GM21423 (cell line): Measurements from ENCODE around the gene ATP9A.
"Not testable (repeated sequence)": the region's sequence is repeated elsewhere in the genome, so short reads cannot be mapped to it uniquely, and the experiment has no call there.

Experiments used
- ATAC-seq: cut with Tn5 transposase; IDR thresholded peaks from one replicate; pipeline ENCODE4 v1.9.1; 2021; ENCODE audit warnings: mild to moderate bottlenecking, moderate library complexity; ENCODE audit not compliant: unreplicated experiment

ATP9A gene

DNA sequence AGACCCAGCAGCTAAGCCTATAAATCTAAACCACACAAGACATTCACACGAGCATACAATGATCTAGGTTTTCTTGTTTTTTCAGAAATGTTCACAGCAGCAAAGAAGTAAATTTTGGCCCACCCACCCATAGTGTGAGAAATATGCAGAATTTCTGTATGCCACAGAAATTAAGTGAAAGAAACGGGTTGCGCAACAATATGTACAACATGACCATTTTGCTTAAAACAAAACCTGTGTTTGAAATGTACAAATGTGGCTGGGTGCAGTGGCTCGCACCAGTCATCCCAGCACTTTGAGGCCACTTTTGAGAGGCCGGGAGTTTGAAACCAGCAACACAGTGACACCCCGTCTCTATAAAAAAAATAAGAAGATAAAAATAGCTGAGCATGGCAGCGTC lies 24.8 kb upstream of the ATP9A start:
- no peak for ATAC-seq

DNA sequence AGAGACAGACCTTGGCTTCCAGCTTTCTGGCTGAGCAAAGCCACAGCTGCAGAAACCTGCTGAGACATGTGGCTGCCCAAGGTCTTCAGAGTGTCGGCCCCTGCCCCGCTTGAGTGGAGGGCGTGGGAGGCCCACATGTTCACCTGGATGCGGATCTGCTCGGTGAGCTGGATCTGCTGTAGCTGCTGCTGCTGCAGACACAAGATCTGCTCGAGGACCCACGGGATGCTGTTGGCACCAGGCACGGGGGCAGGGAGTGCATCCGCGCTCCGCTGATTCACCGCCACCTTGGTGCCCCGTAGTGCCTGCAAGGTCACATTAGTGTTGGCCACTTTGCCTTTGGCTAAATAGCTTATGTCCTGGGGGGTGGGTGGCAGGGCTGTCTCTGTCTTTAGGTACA lies 23.4 kb upstream of the ATP9A start:
- ATAC-seq = no peak

DNA sequence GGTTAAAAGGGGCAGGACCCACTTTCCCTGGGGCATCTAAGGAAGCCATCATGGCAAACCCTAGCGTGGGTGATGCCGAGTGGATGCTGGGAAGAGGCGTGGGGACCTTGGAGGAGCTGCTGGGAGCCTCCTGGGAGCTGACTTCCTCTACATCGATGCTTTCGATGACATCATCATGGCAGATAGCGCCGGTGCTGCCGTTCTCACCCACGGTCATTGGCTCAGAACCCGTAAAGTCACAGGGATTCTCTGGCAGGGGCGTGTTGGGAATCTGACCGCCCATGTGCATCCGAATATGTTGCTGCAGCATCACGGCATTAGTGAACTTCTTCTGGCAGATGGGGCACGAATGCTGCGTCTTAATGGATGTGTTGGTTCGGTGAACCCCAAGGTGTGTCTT lies 22.1 kb upstream of the ATP9A start:
- ATAC-seq = no peak

DNA sequence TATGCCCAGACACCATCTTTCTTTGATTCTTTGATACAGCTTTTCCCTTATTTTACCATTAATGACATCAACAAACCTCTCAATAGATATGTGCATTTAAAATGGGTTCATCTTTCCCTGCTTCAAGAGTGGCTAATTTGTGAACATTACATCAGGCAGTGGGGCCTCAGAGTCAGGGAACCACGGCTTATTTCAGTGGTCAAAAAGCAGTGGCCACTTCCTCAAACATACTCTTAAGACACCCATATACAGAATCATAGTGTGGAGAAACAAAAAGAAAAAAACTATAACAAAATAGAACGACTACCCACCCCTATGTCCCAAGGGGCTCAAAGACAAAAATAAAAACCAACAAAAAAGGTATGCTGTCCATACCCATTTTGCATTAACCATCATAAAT lies 21.2 kb upstream of the ATP9A start:
- ATAC-seq = no peak

DNA sequence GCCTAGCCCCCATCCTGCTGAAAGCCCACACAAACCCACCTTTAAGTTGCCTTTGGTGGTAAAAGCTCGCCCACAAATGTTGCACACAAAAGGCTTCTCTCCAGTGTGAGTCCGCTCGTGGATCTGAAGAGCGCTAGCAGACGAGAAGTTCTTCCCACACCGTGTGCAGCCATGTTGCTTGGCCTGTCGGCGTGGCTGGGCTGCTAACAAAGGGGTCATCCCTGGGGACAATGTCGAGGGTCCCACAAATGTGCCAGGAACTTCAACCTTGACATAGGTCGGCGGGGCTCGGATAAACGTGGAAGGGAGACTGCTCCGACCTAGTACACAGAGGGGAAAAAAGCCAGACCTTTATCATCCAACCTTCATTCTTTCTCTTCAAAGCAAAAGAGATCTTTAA lies 20.6 kb upstream of the ATP9A start:
- no peak for ATAC-seq

DNA sequence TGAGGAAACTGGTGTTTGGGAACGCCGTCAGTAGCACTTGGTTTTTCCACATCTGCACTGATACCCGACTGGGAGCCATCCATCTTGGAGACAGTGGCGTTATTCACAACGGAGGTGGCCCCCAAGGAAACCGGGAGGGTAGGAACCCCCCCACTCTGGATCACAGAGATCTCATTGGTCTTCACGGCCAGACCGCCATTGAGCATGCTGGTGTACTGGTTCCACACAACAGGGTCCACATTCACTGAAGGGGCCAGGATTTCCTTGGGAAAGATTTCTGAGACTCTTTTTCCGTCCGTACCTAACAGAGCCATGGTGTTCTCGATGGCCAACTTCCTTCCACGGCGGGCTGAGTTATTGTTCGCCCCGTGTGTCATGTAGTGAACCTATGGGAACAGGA lies 16.1 kb upstream of the ATP9A start:
- no peak for ATAC-seq

DNA sequence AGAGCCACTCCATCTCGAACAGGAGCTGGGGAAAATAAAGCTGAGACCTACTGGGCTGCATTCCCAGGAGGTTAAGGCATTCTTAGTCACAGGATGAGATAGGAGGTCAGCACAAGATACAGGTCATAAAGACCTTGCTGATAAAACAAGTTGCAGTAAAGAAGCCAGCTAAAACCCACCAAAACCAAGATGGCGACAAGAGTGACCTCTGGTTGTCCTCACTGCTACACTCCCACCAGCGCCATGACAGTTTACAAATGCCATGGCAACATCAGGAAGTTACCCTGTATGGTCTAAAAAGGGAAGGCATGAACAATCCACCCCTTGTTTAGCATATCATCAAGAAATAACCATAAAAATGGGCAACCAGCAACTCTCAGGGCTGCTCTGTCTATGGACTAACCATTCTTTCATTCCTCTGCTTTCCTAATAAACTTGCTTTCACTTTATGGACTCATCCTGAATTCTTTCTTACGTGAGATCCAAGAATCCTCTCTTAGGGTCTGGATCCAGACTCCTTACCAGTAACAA lies 10.1 kb upstream of the ATP9A start:
- not testable (repeated sequence) for ATAC-seq

DNA sequence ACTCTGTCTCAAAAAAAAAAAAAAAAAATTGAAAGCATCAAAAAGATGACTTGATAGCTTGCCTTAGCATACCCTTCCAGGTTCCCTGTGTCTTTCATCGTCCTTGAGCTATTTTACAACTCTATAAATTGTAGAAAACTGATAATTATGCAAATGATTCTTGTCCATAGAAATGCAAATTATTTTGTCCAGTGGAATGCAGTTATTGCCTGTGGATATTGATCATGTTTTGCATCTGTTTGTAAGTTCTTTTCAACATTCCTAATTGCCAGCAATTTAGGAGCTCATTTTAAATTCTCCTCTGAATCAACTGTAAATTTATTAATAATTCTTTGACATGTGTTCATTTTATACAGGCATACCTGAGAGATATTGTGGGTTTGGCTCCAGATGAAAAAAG lies 7.1 kb upstream of the ATP9A start:
- no peak for ATAC-seq

DNA sequence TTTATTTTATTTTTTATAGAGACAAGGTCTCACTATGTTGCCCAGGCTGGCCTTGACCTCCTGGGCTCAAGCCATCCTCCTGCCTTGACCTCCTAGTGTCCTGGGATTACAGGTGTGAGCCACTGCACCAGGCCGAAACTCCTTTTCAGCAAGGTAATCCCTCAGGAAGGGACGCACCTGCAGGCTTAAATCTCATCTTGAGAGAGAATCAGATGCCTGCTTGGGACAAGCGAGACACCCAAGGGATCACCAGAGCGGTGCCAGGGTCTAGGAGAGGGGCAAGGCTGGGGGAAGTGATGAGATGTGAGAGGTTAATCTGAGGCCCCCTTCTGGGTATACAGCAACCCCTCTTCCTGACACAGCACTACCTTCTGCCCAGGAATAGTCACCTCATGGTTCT lies 4.0 kb upstream of the ATP9A start:
- no peak for ATAC-seq

DNA sequence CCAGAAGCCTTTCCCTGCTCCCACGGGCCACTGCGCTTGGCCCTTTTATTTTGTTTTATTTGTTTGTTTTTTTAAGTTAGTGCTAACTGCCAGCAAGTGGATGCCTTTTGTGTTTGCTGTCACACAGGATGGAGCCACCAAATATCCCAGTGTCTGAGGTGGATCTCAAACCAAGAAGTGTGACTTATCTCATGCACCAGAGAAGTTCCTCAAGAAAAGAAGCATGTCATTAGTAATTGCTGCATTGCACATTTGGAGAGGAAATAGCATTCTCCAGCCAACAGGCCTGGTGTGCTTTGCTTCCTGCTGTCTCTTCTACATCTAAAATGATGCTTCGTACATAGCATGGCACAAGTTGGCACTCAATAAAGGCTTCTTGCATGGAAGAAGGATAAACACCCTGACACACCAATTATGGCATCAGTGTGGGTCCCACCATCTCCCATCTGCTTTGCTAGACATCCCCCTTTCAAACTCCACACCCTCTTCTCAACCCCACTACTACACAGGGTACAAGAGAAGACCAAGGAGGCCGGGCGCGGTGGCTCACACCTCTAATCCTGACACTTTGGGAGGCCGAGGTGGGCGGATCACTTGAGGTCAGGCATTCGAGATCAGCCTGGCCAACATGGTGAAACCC lies 1.9 kb upstream of the ATP9A start:
- no peak for ATAC-seq

DNA sequence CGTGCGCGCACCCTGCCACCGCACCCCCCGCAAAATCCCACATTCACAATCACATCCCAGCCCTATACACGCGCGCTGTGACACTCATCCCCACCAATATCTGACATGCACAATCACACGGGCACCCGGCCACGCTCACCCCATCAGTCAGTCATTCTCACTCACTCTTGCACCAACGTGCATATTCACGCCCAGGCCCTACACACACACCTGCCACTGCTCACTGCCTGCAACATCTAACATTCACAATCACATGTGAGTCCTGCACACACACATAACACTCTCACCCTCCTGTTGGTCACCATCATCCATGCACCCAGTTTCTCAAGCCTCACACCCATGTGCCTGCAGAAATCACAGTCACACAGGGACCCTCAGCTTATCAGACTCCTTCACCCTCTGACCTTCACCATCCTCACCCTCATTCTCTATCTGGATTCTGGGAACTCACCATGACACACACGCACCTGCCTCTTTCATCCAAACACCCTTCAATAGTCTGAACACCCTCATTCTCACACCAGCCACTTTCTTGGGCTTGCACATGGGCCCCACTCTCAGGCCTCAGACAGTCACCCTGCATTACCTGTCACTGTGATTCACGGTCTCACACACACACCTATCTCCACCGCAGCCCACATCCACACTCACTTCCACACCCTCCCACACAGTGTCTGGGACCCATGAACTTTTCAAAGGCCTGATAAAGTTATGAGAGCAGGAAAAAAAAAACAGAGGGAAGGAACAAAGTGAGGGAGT lies 748 bp upstream of the ATP9A start:
- ATAC-seq = no peak

DNA sequence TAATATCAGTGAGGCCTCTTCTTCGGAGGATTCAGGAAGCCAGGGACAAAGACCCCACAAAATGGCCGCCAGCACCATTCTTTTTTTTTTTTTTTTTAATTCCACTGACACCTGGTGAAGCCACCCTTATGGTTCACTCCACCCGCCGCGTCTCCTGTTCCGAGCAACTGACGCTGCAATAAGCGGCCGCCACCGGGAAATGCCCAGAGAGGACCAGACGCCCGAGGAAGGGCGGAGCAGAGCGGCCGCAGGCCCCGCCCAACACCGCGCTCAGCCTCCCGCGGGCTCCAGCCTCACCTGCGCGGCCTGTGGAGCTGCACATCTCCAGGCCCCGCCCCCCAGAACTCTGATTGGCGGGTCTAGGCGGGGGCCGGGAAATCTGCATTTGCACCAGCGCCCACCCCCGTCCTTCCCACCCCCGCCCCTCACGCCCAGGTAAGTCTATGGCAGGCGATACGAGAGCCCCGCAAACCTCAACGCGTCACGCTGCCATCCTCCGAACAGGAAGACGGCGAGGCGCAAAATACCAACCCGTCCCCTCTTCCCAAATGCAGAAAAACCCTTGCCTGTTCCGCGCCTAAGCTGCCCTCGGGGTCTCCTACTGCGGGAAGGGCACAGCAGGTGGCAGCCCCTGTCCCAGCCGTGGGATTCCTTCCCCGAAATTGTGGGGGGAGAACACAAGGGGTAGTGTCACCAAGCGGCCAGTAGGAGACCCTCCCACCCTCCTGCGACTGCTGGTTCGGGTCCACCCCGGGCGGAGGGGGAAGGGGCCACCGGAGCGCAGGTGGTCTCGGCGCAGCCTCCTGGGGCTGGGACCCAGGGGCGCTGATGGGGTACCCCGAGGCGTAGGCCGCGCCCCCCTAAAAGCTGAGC lies 960 bp downstream of the ATP9A start:
- ATAC-seq = no peak

DNA sequence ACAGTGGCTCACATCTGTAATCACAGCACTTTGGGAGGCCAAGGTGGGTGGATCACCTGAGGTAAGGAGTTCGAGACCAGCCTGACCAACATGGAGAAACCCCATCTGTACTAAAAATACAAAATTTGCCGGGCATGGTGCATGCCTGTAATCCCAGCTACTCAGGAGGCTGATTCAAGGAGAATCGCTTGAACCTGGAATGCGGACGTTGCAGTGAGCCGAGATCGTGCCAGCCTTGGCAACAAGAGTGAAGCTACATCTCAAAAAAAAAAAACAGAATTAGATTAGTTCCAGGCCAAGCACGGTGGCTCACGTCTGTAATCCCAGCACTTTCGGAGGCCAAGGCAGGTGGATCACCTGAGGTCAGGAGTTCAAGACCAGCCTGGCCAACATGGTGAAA lies 2.8 kb downstream of the ATP9A start:
- ATAC-seq = not testable (repeated sequence)

DNA sequence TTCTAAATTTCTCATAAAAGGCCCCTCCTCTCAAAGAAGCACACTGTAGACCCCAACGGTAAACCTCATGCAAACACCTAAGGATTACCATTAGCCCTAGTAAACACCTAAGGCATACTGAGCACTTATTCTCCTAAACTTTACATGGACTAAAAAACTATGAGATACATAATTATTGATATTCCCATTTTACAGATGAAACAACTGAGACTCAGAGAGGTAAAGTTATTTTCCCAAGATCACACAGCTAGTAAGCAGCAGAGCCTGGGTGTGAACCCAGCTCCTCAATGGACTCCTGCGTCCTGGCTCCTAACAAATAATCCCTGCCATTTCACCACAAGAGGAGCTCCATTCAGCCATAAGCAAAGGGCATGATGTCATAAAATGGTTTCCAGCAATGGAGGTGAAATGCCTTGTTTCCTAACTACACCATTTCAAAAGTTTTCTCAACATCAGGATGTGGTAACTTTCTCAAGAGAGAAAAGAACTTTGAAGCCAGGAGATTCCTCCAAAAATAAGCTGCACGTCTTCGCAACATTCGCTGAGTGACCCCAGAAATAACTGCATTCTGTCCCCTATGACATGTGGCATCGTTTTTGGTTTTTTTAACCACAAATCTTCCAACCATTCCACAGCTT lies 4.1 kb downstream of the ATP9A start:
- ATAC-seq = no peak

DNA sequence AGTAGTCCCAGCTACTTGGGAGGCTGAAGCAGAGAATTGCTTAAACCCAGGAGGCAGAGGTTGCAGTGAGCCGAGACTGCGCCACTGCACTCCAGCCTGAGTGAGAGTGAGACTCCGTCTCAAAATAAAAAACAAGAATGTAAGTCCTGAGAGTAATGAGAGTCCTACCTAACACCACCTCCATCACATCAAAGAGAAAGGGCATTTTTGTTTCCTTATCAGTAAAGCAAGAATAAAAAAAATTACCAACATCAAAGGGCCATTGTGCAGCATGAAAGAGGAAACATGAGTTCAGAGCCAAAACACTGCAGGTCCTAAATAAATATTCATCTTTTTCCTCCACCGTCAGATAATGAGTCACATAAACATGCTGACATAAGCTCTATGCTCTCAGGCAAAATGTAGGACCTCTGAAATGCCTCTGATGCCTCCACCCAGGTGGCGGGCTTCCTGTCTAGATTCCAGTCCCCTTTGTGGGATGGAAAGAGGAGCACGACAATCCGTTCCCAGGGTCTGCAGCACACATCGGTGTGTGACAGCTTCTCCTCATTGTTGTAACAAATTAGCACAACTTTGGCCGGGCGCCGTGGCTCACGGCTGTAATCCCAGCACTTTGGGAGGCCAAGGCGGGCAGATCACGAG lies 7.2 kb downstream of the ATP9A start:
- ATAC-seq = no peak

DNA sequence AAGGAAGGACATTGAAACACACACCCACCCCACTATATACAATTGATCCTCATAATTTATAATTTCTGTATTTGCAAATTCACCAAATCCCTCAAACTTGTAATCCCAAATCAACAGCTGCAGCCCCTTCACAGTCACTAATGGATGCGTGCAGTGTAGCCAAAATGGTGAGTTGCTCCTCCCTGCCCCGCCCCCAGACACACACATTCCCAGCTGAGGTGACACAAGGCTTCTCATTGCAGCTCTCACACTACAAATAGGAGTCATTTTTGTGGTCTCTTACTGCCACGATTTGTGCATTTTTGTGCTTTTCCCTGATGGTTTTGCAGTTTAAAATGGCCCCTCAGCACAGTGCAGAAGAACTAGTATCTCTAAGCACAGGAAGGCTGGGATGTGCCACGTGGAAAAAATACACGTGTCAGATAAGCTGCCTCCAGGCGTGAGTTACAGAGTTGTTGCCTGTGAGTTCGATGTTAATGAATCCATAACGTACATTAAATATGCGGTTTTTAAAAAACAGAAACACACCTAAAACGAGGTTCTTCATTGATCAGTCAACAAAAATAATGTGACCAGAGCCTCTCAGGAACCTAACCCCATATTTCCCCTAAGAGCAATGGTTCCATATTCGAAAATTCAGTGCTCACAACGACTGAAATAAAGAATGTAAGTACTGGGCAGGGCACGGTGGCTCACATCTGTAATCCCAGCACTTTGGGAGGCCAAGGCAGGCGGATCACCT lies 8.2 kb downstream of the ATP9A start:
- no peak for ATAC-seq

DNA sequence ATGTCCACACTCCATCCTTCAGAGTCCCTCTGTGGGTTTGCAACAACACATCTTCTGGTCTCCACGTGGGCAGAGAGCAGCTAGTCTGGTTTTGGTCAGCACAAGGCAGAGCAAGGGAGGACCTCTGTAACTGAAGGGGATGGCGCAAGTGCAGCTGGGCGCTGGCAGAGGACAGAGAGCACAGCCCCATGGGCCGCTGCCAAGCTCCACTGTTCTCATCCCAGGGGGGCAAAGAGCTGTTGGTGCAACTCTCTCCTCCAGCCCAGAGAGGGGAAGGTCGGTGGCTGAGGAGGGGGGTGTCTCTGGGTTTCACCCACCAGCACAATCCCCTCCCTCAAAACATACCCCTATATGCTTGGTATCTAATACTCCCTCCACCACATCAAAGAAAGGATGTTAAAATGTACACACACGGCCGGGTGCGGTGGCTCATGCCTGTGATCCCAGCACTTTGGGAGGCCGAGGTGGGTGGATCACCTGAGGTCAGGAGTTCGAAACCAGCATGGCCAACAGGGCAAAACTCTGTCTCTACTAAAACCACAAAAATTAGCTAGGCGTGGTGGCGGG lies 9.1 kb downstream of the ATP9A start:
- ATAC-seq = no peak

DNA sequence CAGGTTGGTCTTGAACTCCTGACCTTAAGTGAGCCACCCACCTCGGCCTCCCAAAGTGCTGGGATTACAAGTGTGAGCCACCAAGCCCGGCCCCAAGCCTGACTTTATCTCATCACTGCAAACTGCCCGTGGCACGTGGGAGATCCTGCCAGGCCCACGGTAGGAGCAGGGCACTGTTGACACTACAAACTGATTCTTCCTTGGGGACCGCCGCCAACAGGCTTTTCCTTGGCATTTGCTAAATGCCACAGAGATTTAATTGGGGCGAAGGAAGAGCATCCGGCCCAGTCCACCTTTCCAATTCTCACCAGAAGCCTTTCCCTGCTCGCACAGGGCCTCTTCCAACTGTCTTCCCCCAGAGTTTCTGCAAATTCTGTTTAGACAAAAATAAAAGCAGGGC lies 11.0 kb downstream of the ATP9A start:
- ATAC-seq = no peak

DNA sequence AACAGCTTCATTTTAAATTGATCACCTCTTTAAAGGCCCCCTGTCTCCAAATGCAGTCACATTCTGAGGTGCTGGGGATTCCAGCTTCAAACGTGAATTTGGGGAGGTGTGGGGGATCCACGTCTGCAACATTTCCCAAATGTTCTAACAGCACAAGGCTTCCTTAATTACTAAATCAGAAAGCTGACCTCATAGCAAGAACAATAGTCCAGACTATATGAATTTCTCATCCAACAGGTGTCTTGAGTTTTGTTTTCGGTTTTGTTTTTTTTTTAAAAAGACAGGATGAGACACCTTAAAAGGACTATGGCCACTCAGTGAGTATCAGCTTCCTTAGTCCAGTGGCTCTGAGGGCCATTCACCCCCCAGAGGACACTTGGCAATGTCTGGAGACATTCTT lies 11.5 kb downstream of the ATP9A start:
- ATAC-seq = no peak

DNA sequence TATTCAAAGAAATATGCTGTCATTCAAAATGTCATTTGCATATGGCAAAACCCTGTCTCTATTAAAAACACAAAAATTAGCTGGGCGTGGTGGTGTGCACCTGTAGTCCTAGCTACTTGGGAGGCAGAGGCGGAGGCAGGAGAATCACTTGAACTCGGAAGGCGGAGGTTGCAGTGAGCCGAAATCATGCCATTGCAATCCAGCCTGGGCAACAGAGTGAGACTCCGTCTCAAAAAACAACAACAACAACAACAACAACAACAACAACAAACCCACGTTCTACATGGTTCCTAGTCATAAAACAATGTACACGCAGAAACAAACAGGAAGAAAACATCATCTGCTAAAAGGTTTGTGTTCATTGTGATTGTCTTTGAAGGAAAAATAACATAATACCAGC lies 15.0 kb downstream of the ATP9A start:
- ATAC-seq = not testable (repeated sequence)
